BE2C (cell line): ENCODE data around the gene TMC6.

Source experiments
- DNase-seq: peaks from one replicate; pipeline ENCODE4 v3.0.0-alpha.2; 2020
- H3K27me3 ChIP-seq: fragments of 250-450 bp; sonication (Bioruptor Pico); 2 replicates; pipeline ENCODE4 v1.5.1; 2020; ENCODE audit warnings: mild to moderate bottlenecking
- H3K36me3 ChIP-seq: fragments of 250-450 bp; sonication (Bioruptor Pico); 2 replicates; pipeline ENCODE4 v1.5.1; 2020; ENCODE audit warnings: mild to moderate bottlenecking
- H3K4me1 ChIP-seq: fragments of 250-450 bp; sonication (Bioruptor Pico); 2 replicates; pipeline ENCODE4 v1.5.1; 2020
- H3K4me3 ChIP-seq: 2 replicates; pipeline ENCODE4 v1.5.1; 2011; ENCODE audit warnings: low read depth, low read length
- H3K9me3 ChIP-seq: fragments of 250-450 bp; sonication (Bioruptor Pico); 2 replicates; pipeline ENCODE4 v1.5.1; 2020
- TF ChIP-seq, protein P1 (sequence below): IDR thresholded peaks from 2 replicates; pipeline ENCODE4 v1.5.1; 2012; ENCODE audit warnings: mild to moderate bottlenecking, low read depth, low read length

Gene TMC6

DNA sequence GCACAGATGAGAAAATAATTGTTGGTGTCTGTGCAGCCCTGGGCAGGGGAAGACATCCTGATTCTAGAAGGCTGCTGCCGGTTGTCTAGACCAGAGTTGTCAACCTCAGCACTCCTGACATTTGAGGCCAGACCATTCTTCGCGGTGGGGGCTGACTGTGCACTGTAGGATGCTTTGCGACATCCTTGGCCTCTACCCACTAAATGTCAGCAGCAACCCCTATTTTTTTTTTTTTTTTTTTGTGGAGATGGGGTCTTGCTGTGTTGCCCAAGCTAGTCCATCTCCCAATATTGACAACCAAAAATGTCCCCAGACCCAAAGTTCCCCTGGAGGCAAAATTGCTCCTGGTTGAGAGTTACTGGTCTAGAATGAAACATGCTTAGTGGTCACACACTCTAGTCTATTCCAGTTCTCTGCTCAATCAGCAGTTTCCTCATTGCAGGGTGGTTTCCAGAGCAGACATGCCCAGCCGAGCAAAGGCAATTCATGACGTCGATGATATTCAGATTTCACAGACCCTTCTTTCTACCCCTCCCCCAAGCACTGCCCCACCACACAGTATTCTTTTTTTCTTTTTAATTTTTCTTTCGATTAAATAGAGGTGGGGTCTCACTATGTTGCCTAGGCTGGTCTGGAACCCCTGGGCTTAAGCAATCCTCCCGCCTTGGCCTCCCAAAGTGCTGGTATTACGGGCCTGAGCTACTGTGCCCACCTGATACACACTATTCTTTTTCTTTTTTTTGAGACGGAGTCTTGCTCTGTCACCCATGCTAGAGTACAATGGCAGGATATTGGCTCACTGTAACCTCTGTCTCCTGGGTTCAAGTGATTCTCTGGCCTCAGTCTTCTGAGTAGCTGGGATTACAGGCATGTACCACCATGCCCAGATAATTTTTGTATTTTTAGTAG is 26.6 kb upstream of the TMC6 start:
- H3K4me1 ChIP-seq = no peaks in the 10 kb centered on the region
- DNase-seq = no peak

DNA sequence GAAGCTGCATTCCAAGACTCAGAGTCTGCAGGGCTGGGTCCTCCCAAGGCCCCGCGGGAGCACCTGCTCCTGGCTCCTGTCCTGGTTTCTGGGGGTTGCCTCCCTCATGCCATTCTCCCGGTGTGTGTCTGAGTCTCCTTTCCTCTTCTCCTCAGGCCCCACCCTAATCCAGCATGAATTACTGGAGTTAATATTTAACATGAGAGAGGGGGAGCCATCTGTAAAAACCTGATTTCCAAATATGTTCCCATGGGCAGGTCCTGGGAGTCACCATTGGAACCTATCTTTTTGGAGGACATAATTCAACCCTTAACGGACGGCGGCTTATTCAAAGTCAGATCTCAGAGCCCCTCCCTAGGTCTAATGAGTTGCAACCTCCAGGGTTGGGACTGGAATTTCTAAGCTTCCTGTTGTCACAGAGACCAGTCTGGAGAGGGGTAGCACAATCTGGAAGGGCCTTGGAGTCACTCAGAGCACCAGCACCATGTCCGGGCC is 23.0 kb upstream of the TMC6 start:
- H3K4me1 ChIP-seq = no peaks in the 10 kb centered on the region
- H3K27me3 ChIP-seq = no peaks in the 10 kb centered on the region
- DNase-seq = no peak
- H3K9me3 ChIP-seq = no peaks in the 10 kb centered on the region
- H3K36me3 ChIP-seq = no peaks in the 10 kb centered on the region
- no peak overlapping the region for H3K4me3 ChIP-seq
- TF ChIP-seq, protein P1, sequence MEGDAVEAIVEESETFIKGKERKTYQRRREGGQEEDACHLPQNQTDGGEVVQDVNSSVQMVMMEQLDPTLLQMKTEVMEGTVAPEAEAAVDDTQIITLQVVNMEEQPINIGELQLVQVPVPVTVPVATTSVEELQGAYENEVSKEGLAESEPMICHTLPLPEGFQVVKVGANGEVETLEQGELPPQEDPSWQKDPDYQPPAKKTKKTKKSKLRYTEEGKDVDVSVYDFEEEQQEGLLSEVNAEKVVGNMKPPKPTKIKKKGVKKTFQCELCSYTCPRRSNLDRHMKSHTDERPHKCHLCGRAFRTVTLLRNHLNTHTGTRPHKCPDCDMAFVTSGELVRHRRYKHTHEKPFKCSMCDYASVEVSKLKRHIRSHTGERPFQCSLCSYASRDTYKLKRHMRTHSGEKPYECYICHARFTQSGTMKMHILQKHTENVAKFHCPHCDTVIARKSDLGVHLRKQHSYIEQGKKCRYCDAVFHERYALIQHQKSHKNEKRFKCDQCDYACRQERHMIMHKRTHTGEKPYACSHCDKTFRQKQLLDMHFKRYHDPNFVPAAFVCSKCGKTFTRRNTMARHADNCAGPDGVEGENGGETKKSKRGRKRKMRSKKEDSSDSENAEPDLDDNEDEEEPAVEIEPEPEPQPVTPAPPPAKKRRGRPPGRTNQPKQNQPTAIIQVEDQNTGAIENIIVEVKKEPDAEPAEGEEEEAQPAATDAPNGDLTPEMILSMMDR = no peak

More for the DNA sequence above, 26.6 kb upstream of the TMC6 start:
- H3K27me3 ChIP-seq = no peaks in the 10 kb centered on the region
- H3K36me3 ChIP-seq = no peaks in the 10 kb centered on the region
- H3K9me3 ChIP-seq = no peaks in the 10 kb centered on the region
- TF ChIP-seq, protein P1 = no peak
- no peak overlapping the region for H3K4me3 ChIP-seq

DNA sequence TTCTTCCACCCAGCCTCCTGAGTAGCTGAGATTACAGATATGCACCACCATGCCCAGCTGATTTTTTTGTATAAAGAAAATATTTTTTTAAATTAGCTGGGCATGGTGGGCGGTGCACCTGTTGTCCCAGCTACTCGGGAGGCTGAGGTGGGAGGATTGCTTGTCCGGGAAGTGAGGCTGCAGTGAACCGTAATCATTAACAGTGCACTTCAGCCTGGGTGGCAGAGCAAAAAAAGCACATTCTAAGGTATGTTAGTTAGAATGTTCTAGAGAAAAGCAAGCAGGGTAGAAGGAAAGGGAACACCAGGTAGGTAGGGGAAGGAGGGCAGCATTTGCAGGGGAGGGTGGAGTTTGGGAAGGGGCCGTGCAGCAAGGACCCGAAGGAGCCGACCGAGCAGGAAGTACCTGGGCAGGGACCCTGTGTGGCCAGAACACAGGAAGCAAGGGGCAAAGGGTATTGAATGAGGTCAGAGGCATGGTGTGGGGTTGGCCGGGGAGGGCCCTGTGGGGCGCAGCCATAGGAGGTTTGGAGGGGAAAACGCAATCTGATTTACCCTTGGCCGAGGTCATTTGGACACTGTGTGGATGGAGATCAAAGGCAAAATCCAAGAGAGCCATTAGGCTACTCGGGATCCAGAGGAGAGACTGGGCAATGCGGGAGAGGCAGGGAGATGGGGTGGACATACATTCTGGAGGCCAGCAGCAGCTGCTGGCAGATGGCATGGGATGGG is 19.9 kb upstream of the TMC6 start:
- Histone ChIP-seq H3K9me3 (no peaks in the 10 kb centered on the region), H3K4me3 (no peak overlapping the region), H3K4me1 (peaks cover 18% of the 10 kb centered on the region), H3K27me3 (no peaks in the 10 kb centered on the region), H3K36me3 (no peaks in the 10 kb centered on the region)
- TF ChIP-seq, protein P1 = no peak
- no peak for DNase-seq

DNA sequence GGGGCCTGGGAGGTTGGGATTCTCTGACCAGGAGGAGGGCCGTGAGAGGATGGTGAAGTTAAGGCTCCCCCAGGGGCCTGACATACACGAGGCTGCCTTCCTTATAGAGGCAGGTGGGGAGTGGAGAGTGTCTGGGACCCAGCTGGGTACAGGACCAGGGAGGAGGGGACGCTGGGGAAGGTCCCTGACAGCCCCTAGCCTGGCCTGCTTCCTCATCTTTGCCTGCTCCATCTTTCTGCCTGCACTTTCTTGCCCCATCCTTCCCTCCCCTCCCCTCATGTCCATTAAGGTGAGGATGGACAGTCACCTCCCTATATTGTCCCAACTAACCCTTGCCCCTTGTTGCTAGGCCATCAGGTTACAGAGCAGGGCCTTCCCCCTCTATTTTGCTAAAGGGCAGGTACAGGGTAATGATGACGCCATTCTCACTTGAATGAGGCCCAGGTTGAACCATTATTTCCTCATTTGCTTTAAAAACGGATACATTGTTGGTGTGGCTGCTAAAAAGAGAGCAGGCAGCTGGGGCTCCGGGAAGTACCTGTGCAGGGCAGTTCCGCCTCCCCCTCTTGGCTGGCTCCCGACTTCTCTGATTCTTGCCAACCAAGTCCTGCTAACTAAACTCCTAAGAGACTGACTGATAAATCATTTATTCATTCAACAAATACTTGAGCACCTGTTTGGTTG is 18.9 kb upstream of the TMC6 start:
- Histone ChIP-seq H3K9me3 (no peaks in the 10 kb centered on the region), H3K36me3 (no peaks in the 10 kb centered on the region), H3K27me3 (no peaks in the 10 kb centered on the region), H3K4me1 (peaks cover 18% of the 10 kb centered on the region), H3K4me3 (no peak overlapping the region)
- TF ChIP-seq, protein P1 = no peak
- no peak for DNase-seq

DNA sequence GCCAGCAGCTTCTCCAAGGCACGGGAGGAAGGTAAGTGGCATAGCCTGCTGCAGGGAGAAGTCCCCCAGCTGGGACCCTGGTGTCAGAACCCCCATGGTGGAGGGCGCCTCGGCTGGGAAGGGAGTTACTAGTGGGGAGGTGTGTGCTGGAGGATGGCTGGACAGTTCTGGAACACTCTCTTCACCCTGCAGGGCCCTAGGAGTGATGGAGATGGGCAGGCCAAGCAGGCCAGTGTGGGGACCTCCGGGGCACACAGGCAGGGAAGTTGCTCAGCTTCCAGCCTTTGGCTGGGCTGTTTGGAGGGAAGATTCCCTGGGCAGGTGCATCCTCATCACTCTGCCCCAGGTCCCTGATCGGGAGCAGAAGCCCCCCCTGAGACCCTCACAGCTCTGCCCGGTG is 18.3 kb upstream of the TMC6 start:
- peaks cover 20% of the 10 kb centered on the region for H3K4me1 ChIP-seq
- no peak overlapping the region for H3K4me3 ChIP-seq
- no peaks in the 10 kb centered on the region for H3K9me3 ChIP-seq
- TF ChIP-seq, protein P1 = no peak
- no peaks in the 10 kb centered on the region for H3K27me3 ChIP-seq
- no peaks in the 10 kb centered on the region for H3K36me3 ChIP-seq
- DNase-seq = no peak
